ENCODE results near the gene SIK1.
"Not testable (repeated sequence)": the region's sequence is repeated elsewhere in the genome, so short reads cannot be mapped to it uniquely, and the experiment has no call there.

Gene SIK1

GRCh38 chr21:43426404-43427241 lies at the start of gene SIK1:
Gene SIK1, minus strand, starts transcription at chr21:43427131. Its CDS starts 953 bp downstream, at chr21:43426178.
- not testable (repeated sequence) for H3K4me3 ChIP-seq (ENCODE audit: low read depth, low read length)

GRCh38 chr21:43471597-43472242 lies 44.8 kb upstream of the SIK1 start:
- H3K4me3 ChIP-seq (ENCODE audit: low read depth, low read length) = not testable (repeated sequence)

DNA sequence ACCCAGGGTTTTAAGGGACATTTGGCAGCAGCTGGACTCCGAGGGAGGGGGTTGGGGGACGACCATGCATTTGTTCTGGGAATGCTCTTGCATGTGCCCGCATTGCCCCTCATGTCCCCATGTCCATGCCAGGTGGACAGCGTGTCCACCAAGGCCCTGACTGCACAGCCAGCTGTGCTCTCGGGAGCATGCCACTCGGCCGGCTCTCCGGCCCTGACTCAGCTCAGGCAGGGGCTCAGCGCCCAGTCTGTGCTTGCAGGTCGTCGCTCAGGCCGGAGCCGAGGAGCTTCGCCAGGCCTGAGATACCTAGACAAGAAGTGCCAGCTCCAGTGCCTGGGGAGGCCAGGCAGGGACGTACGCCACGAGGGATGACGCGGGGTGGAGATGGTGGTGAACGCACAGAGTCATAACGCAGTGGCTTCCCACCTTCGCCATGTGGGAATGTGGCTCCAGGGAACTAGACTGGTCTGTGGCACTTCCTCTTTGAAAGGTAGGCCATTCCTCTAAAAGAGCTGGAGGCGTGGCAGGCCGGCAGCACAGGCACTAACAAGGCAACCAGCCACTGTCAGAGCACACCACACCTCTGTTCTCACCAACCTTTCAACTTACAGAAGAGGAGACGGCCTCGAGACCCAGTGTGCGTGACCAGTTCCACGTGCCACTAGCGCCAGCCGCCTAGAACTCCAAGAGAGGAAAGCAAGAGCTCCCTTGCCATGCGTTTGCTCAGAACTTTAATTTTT lies 43.0 kb upstream of the SIK1 start:
- H3K4me3 ChIP-seq (ENCODE audit: low read depth, low read length) = not testable (repeated sequence)

GRCh38 chr21:43467785-43468184 lies 40.9 kb upstream of the SIK1 start:
- H3K4me3 ChIP-seq (ENCODE audit: low read depth, low read length) = no peak overlapping the region
- TF ChIP-seq, protein P1, sequence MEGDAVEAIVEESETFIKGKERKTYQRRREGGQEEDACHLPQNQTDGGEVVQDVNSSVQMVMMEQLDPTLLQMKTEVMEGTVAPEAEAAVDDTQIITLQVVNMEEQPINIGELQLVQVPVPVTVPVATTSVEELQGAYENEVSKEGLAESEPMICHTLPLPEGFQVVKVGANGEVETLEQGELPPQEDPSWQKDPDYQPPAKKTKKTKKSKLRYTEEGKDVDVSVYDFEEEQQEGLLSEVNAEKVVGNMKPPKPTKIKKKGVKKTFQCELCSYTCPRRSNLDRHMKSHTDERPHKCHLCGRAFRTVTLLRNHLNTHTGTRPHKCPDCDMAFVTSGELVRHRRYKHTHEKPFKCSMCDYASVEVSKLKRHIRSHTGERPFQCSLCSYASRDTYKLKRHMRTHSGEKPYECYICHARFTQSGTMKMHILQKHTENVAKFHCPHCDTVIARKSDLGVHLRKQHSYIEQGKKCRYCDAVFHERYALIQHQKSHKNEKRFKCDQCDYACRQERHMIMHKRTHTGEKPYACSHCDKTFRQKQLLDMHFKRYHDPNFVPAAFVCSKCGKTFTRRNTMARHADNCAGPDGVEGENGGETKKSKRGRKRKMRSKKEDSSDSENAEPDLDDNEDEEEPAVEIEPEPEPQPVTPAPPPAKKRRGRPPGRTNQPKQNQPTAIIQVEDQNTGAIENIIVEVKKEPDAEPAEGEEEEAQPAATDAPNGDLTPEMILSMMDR (IDR thresholded peaks at IDR 0.05; ENCODE audit: borderline replicate concordance, insufficient read depth, low read depth, low read length) = no peak

- H3K4me3 ChIP-seq (ENCODE audit: low read depth, low read length) = not testable (repeated sequence)
Measured at GRCh38 chr21:43465159-43465558, 38.2 kb upstream of the SIK1 start.

- not testable (repeated sequence) for H3K4me3 ChIP-seq (ENCODE audit: low read depth, low read length)
Measured at GRCh38 chr21:43463498-43464261, 36.7 kb upstream of the SIK1 start.

DNA sequence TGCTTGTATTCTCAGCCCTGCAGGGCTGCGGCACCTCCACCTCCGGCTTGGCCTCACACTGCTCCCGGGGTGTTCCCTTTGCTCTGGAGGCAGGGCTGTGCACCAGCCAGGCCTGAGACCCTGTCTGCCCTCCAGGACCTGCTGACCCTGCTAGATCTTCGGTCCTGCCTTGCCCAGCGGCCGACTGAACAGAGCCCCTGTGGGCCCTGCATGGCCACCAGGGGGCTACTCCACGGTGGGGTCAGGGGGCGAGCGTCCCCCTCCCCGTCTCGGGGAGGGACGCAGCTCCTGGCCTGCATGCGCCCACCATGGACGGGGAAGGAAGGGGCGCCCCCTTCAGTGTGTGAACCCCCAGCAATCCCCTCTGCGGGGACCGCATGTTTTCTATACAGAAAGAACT lies 36.0 kb upstream of the SIK1 start:
- H3K4me3 ChIP-seq (ENCODE audit: low read depth, low read length) = not testable (repeated sequence)

GRCh38 chr21:43460475-43460874 lies 33.5 kb upstream of the SIK1 start:
- not testable (repeated sequence) for H3K4me3 ChIP-seq (ENCODE audit: low read depth, low read length)

- not testable (repeated sequence) for H3K4me3 ChIP-seq (ENCODE audit: low read depth, low read length)
Measured at GRCh38 chr21:43458995-43459394, 32.1 kb upstream of the SIK1 start.

DNA sequence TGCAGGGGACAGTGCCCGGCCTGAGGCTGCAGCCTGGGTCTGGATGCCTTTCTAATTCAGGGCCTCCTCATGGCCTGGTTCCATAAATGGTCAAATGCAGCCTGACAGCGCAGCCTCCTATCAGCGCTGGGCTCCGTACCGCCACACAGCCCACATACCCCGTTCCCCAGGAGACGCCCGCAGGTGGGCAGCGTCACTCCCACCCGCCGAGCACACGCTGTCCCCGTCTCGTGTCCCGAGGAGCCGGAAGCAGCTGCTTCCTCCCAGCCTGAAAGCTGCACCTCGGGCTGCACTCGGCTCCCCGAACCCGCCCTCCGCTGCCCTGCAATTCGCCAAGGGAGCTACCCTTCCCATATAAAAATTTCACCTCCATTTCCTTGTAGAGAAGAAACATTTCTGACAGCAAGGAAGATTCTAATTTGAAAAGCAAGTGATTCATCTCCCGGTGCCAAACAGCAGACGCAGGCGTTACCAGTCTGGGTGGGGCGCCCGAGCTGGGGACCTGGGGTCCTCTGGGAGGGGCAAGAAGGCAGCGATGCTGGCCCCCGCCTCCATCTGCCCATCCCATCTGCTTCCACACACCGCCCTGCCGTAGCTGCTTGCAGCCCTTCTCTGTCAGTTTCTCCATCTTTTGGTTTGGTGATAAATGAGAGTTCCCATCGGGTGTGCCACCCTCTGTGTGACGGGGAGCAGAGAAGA lies 29.8 kb upstream of the SIK1 start:
- not testable (repeated sequence) for H3K4me3 ChIP-seq (ENCODE audit: low read depth, low read length)

- not testable (repeated sequence) for H3K4me3 ChIP-seq (ENCODE audit: low read depth, low read length)
Measured at GRCh38 chr21:43455717-43456116, 28.8 kb upstream of the SIK1 start.

GRCh38 chr21:43454176-43454575 lies 27.2 kb upstream of the SIK1 start:
- H3K4me3 ChIP-seq (ENCODE audit: low read depth, low read length) = not testable (repeated sequence)

GRCh38 chr21:43451850-43452249 lies 24.9 kb upstream of the SIK1 start:
- H3K4me3 ChIP-seq (ENCODE audit: low read depth, low read length) = not testable (repeated sequence)

DNA sequence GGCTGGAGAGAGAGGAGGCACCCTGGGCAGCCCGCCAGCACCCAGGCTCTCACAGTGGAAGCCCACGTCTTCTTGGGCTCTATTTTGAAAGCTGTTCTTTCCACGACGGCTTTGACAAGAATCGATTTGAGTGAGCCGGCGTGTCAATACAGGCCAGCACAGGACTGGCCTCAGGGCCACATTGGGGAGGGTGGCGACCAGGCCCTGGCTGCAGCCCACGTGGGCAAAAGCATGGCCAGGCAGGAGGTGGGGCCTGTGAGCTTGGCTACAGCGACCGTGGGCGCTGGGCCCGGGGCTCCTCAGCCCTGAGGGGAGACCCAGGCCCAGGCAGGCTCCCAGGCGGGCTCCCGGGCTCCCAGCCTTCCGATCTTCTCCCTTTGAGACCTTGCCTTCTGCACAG lies 23.4 kb upstream of the SIK1 start:
- H3K4me3 ChIP-seq (ENCODE audit: low read depth, low read length) = not testable (repeated sequence)

DNA sequence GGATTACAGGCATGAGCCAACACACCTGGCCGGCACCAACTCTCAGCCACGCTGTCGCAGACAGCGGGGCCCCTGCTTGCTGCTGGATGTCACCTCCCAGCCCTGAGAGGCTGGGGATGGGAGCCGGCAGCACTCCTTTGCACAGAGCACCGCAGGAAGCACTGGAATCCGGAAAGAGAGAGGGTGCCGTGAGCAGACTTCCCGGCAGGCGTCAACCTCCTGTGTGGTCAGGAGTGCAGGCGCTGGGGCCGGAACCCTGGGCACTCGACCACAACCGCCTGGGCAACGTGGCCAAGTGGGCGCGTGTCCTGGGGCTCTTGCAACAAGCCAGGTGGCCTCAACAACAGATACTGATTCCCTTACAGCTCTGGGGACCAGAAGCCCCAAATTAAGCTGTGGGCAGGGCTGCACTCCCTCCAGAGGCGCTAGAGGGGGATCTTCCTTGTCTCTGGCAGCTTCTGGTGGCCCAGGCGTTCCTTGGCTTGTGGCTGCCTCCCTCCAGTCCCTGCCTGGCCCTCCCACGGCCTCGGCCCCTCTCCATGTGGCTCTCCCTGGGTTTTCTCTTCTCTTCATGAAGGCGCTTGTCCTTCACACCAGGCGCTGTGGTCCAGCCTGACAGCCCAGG lies 20.5 kb upstream of the SIK1 start:
- not testable (repeated sequence) for H3K4me3 ChIP-seq (ENCODE audit: low read depth, low read length)

DNA sequence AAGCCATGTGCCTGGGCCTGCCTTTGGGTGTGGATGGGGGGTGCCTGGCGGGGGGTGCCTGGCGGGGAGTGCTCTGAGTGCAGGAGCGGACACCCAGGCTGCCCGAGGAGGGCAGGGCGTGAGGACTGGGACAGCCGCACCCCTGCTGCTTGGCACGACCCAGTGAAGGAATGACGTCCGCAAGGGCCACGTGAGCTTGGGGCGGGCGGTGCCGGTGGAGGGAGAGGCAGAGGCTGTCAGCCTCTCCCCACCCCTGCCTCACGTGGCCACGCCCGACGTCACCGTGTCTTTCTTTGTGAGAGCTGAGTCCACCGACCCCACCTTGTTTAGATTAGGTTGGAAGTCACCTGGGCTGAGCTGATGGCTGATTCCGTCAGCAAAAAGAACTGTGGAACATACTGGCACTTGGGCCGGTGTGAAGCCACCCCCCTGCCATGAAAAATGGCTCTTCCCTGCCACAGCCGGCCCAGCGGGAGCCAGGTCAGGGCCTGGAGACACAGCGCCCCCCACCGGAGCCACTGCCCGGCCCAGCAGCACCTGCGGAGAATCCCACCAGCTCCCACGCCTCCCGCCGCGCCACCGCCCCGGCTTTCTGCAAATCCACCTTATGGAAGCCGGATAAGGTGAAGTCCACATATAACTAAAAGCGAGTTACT lies 19.5 kb upstream of the SIK1 start:
- not testable (repeated sequence) for H3K4me3 ChIP-seq (ENCODE audit: low read depth, low read length)

DNA sequence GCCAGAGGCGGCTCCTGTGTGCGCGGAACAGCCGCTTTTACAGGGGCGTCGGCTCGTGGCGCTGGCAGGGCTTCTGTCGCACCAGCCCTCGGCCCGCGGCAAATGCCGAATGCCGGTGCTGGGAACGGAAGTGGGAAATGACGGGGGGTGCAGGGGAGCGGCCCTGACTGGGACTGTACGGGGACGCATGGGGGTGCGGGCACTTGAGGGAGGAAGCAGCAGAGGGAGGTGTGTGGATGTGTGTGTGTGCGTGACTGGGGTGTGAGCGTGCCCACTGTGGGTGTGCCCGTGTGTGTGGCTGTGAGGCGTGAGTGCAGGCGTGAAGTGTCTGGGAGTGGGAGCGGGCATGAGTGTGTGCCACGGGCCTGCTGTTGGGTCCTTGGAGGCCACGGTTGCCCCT lies 17.6 kb upstream of the SIK1 start:
- not testable (repeated sequence) for H3K4me3 ChIP-seq (ENCODE audit: low read depth, low read length)
